ENCODE results near the gene ODC1.

ODC1 gene

DNA sequence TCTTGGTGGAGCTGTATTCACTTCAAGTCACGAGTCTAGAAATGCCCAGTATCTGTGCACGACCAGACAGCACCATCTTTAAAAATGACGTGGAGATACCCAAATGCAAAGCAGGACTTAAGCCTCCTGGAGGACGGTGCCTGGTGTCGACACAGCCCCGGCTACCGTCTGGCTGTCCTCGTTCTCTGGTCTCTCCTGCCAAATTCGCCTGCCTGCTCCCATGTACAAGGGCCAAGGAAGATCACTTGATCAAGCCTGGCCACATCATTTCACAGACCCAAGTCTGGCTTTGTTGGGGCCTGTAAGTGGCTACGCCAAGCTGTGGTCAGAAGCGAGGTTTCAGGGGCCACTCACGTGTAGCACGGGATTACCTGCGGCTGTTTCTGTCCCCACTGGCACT is 9.4 kb downstream of the ODC1 start:
- no peak overlapping the region for H3K4me3 ChIP-seq (ENCODE audit: low read depth, low read length)
- TF ChIP-seq, protein P1, sequence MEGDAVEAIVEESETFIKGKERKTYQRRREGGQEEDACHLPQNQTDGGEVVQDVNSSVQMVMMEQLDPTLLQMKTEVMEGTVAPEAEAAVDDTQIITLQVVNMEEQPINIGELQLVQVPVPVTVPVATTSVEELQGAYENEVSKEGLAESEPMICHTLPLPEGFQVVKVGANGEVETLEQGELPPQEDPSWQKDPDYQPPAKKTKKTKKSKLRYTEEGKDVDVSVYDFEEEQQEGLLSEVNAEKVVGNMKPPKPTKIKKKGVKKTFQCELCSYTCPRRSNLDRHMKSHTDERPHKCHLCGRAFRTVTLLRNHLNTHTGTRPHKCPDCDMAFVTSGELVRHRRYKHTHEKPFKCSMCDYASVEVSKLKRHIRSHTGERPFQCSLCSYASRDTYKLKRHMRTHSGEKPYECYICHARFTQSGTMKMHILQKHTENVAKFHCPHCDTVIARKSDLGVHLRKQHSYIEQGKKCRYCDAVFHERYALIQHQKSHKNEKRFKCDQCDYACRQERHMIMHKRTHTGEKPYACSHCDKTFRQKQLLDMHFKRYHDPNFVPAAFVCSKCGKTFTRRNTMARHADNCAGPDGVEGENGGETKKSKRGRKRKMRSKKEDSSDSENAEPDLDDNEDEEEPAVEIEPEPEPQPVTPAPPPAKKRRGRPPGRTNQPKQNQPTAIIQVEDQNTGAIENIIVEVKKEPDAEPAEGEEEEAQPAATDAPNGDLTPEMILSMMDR (IDR thresholded peaks at IDR 0.05; ENCODE audit: borderline replicate concordance, insufficient read depth, low read depth, low read length), result no peak

DNA sequence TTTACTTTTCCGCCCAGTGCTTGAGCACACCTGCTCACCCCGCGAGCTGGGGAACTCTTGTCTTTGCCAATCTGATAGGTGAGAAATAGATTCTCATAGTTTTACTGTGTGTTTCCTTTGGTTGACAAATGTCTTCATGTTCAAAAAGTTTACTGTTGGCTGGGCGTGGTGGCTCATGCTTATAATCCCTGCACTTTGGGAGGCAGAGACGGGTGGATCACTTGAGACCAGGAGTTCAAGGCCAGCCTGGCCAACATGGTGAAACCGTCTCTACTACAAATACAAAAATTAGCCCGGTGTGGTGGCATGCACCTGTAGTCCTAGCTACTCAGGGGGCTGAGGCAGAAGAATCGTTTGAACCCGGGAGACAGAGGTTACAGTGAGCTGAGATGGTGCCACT is 10.3 kb downstream of the ODC1 start:
- TF ChIP-seq, protein P1 (IDR thresholded peaks at IDR 0.05; ENCODE audit: borderline replicate concordance, insufficient read depth, low read depth, low read length), result no peak
- no peak overlapping the region for H3K4me3 ChIP-seq (ENCODE audit: low read depth, low read length)

DNA sequence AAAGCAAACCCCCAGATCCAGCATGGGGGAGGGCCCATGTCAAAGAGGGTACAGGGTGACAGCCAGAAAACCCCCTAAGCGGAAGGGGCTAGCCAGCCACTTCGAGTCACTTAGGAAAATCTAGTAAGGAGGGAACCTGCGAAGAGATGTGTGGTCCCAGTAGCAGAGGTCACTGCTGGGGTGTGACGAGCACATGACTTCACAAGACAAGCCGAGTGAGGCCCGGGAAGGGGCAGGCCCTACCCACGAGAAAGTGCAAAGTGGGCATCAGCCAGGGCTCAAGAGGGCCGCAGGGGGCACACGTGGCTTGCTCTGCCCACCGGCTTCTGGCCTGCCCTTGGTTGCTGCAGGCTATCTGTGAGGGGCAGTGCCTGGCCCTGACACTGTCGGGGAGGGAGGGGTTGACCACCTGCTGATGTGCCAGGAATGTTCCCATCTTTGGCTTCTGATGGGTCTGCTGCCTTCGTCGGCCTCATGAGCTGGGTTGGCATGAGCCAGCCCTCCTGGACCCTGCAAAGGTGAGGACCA is 11.5 kb downstream of the ODC1 start:
- no peak overlapping the region for H3K4me3 ChIP-seq (ENCODE audit: low read depth, low read length)
- TF ChIP-seq, protein P1 (IDR thresholded peaks at IDR 0.05; ENCODE audit: borderline replicate concordance, insufficient read depth, low read depth, low read length), result no peak

DNA sequence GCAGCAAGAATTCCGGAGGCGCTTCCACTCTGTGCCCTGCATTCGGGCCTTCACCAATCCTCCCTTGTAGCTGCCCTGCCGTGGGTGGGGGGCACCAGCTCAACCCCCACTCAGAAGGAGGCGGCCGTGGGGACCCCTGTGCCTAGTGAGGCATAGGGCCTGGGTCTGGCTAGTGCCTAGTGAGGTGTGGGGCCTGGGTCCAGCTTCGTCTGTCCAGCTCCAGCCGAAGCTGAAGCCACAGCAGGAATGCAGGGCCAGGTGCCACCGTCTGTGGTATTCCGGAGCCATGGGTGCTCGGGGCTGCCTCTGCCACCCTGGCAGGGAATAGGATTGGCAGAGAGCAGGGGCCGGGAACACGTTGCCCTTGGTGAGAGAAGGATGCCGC is 12.3 kb downstream of the ODC1 start:
- H3K4me3 ChIP-seq (ENCODE audit: low read depth, low read length), result no peak overlapping the region
- TF ChIP-seq, protein P1 (IDR thresholded peaks at IDR 0.05; ENCODE audit: borderline replicate concordance, insufficient read depth, low read depth, low read length), result no peak

DNA sequence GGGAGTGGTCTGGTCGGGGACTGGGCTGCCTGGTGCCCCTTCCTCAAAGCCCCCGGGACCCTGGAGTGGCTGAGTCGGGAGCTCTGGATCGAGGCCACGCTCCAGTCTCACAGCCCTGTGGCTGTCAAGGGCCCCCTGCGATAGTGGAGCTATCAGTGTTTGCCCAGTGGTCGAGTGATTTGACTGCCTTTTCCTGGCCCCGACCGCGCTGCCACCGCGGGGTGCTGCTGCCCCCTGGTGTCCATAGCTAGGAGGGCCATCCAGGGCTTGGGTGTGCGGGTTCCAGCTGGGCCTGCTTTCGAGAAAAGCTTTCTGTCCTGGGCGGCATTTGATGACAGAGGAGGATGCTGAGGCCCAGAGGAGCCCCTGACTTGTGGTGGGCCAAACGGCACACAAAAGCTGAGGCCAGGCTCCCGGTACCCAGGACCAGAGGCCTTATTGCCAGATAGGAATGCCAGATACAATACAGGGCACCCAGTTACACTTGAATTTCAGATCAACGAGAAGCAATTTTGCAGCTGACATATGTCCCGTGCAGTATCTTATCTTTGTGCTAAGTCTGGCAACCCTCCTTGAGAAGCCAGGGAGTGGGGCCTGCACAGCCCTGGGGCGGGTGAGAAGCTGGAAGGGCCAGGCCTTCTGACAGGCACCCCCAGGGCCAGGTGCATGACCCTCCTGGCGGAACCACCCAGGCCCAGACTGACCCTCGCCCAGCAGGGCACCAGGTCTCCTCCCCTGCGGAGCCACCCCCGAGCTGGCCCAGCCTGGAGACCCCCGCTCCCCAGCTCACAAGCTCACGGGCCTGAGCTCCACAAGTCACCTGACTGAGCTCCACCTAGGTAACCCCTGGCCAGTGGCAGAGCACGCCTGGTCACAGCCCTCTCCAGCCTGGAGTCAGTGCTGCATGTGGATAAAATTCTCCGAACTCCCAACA is 13.0 kb downstream of the ODC1 start:
- TF ChIP-seq, protein P1 (IDR thresholded peaks at IDR 0.05; ENCODE audit: borderline replicate concordance, insufficient read depth, low read depth, low read length), result peak; percentile 99
- H3K4me3 ChIP-seq (ENCODE audit: low read depth, low read length), result no peak overlapping the region

DNA sequence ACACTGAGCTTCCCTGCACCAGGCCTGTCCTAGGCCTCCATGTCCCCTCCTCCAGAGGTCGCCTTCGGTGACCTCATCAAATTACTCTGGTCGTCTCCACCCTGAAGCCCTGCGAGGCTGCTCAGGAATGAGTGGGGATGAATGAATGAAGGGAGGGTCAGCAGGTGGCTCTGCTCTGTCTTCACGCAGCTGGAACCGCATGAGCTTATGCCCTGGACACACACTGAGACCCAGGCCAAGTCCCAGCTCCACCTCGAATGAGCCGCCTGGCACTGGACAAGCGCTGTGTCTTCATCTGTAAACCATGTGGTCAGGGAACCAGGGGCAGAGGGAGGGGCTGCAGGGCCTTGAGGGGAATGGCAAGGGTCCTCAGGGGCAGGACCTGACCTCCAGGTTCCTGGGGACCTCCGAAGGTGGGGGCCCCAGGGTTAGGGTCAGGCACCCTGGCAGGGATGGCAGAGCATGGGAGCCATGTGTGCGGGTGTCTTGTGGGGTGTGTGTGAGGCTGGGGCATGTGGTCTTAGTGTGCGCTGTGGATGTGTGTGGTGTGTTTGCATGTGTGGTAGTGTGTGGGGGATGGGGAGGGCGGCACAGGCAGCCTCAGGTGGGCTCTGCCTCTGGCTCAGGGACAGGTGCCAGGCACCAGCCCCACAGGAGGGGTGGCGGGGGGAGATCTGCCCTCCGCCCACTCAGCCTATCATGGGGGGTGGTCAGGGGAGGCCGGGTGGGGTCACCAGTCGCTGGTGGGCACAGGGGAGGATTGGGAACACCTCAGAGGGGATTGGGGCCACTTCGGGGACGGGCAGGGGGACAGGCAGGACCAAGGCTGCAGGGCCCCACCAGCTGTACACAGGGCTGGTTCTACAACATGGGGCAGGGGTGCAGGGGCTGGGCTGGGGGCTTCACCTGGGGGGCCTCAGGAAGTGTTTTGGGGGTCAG is 13.9 kb downstream of the ODC1 start:
- TF ChIP-seq, protein P1 (IDR thresholded peaks at IDR 0.05; ENCODE audit: borderline replicate concordance, insufficient read depth, low read depth, low read length), result no peak
- H3K4me3 ChIP-seq (ENCODE audit: low read depth, low read length), result no peak overlapping the region
